HCT116 (cell line): ENCODE measurements around the gene UGT2B17. TPM values are rescaled to one million over a fixed set of nuclear protein-coding genes. Genes with fewer than 3 reads are reported as not detected.

Source experiments
- ATAC-seq: fragments of 200-7000 bp; cut with Tn5 transposase; 2 replicates; pipeline ENCODE4 v1.9.1; 2020; ENCODE audit warnings: mild to moderate bottlenecking, moderate library complexity
- BruUV-seq: library from RNA; stranded (reverse); fragments of 400-500 nt; replicated peaks from 2 replicates; lab custom pipeline; 2021; lab: Mats Ljungman, UMichigan
- CTCF ChIA-PET: fragments of 300-600 bp; sonication (Branson Sonifier 250); formaldehyde crosslinking; loops from one replicate; lab custom pipeline; 2021; ENCODE audit warnings: antibody characterized with exemption; lab: Charles Lee
- POLR2A ChIA-PET: fragments of 300-600, 350-600 bp; sonication (Branson Sonifier 250); formaldehyde crosslinking; loops from one replicate; lab custom pipeline; 2021; ENCODE audit warnings: antibody characterized with exemption; lab: Charles Lee
- RAD21 ChIA-PET, 2 experiments: fragments of 300-600 bp; sonication (Branson Sonifier 250); formaldehyde crosslinking; loops; one replicate each; lab custom pipeline; 2023; ENCODE audit warnings: low total read pairs in 2 of 2; ENCODE audit not compliant: uncharacterized antibody in 2 of 2, unreplicated experiment in 2 of 2, low non-redundant PET in 1 of 2; lab: Charles Lee
- DNase-seq: peaks from one replicate; pipeline ENCODE4 v3.0.0-alpha.2; 2010; ENCODE audit warnings: low read depth, low spot score
- H2AFZ ChIP-seq: fragments of 200-600 bp; shearing (Covaris generic), sonication (generic); 2 replicates; pipeline ENCODE4 v1.6.1; 2017; ENCODE audit warnings: low read depth, mixed run types, mixed read lengths, antibody characterized with exemption, low read length; ENCODE audit not compliant: poor library complexity, severe bottlenecking
- H3K27ac ChIP-seq: 2 replicates; pipeline ENCODE4 v1.5.1; 2012; ENCODE audit warnings: low read depth, low read length
- H3K27me3 ChIP-seq: fragments of 200-600 bp; sonication (generic); 2 replicates; pipeline ENCODE4 v1.6.1; 2016; ENCODE audit warnings: mixed run types, low read length, mixed read lengths; ENCODE audit not compliant: insufficient read depth
- H3K36me3 ChIP-seq, 2 experiments: fragments of 200-500 bp in 1 of 2; fragments of 200-600 bp in 1 of 2; sonication (Bioruptor generic) in 1 of 2; sonication (generic) in 1 of 2; 2 replicates each; pipeline versions ENCODE4 v1.5.1 to v1.6.1; 2014 to 2016; ENCODE audit warnings: low read length in 2 of 2, inconsistent platforms in 1 of 2, mixed read lengths in 1 of 2, mixed run types in 1 of 2; ENCODE audit not compliant: insufficient read depth in 2 of 2, control insufficient read depth in 1 of 2
- H3K4me1 ChIP-seq, 2 experiments: fragments of 200-600 bp in 1 of 2; sonication (generic) in 1 of 2; 2 replicates each; pipeline versions ENCODE4 v1.5.1 to v1.6.1; 2012 to 2017; ENCODE audit warnings: low read length in 2 of 2, inconsistent platforms in 1 of 2, mild to moderate bottlenecking in 1 of 2, mixed read lengths in 1 of 2, mixed run types in 1 of 2, moderate library complexity in 1 of 2; ENCODE audit not compliant: insufficient read depth in 2 of 2, control insufficient read depth in 1 of 2
- H3K4me2 ChIP-seq: fragments of 200-600 bp; sonication (generic); 2 replicates; pipeline ENCODE4 v1.6.1; 2017; ENCODE audit warnings: mixed run types, low read length, mixed read lengths
- H3K4me3 ChIP-seq, 2 experiments: fragments of 200-600 bp in 1 of 2; sonication (generic) in 1 of 2; replicated peaks in 1 of 2; 2 replicates each; pipeline ENCODE4 v1.5.1; 2011 to 2016; ENCODE audit warnings: low read length in 2 of 2, control low read depth in 1 of 2, low read depth in 1 of 2, mild to moderate bottlenecking in 1 of 2, mixed read lengths in 1 of 2, mixed run types in 1 of 2
- H3K79me2 ChIP-seq: fragments of 200-600 bp; sonication (generic); 2 replicates; pipeline ENCODE4 v1.6.1; 2017; ENCODE audit warnings: mild to moderate bottlenecking, mixed run types, low read length, moderate library complexity, mixed read lengths; ENCODE audit not compliant: insufficient read depth
- H3K9ac ChIP-seq: fragments of 200-600 bp; sonication (generic); 2 replicates; pipeline ENCODE4 v1.6.1; 2016; ENCODE audit warnings: low read length, mixed read lengths
- H3K9me2 ChIP-seq: fragments of 200-600 bp; sonication (generic), shearing (Covaris generic); 2 replicates; pipeline ENCODE4 v1.6.1; 2017; ENCODE audit warnings: mixed run types, mild to moderate bottlenecking, moderate library complexity; ENCODE audit not compliant: insufficient read depth
- H3K9me3 ChIP-seq, 2 experiments: fragments of 200-500 bp in 1 of 2; fragments of 200-600 bp in 1 of 2; sonication (Bioruptor generic) in 1 of 2; sonication (generic) in 1 of 2; 2 replicates each; pipeline ENCODE4 v1.6.1; 2014 to 2017; ENCODE audit warnings: low read length in 2 of 2, mixed read lengths in 2 of 2, inconsistent platforms in 1 of 2, low read depth in 1 of 2, mild to moderate bottlenecking in 1 of 2, mixed run types in 1 of 2, moderate library complexity in 1 of 2; ENCODE audit not compliant: control insufficient read depth in 1 of 2, insufficient read depth in 1 of 2
- H4K20me1 ChIP-seq: fragments of 200-600 bp; sonication (generic), shearing (Covaris generic); 2 replicates; pipeline ENCODE4 v1.6.1; 2017; ENCODE audit warnings: mixed run types, mild to moderate bottlenecking, moderate library complexity; ENCODE audit not compliant: insufficient read depth
- EZH2phosphoT487 ChIP-seq: fragments of 200-600 bp; IDR thresholded peaks from 2 replicates; pipeline ENCODE4 v1.6.1; 2018; ENCODE audit warnings: antibody characterized with exemption, borderline replicate concordance
- JUND ChIP-seq: IDR thresholded peaks from 2 replicates; pipeline ENCODE4 v1.6.1; 2012
- POLR2A ChIP-seq: IDR thresholded peaks from 2 replicates; pipeline ENCODE4 v1.7.0; 2011; ENCODE audit warnings: borderline replicate concordance; ENCODE audit not compliant: insufficient read depth, insufficient read length; ENCODE audit errors: extremely low read depth
- REST ChIP-seq: IDR thresholded peaks from 2 replicates; pipeline ENCODE4 v1.6.1; 2012; ENCODE audit warnings: low read depth
- YY1 ChIP-seq: IDR thresholded peaks from 2 replicates; pipeline ENCODE4 v1.6.1; 2011; ENCODE audit warnings: low read length, low read depth, moderate library complexity, mild to moderate bottlenecking; ENCODE audit not compliant: insufficient replicate concordance; ENCODE audit errors: extremely low read depth
- ZBTB33 ChIP-seq: IDR thresholded peaks from 2 replicates; pipeline ENCODE4 v1.6.1; 2011; ENCODE audit warnings: mild to moderate bottlenecking, low read length, moderate library complexity; ENCODE audit not compliant: insufficient replicate concordance; ENCODE audit errors: extremely low read depth
- ZNF274 ChIP-seq: fragments of 200-500 bp; sonication (Bioruptor generic); IDR thresholded peaks from 2 replicates; pipeline ENCODE4 v1.6.1; 2014; ENCODE audit warnings: mild to moderate bottlenecking, low read depth, low read length, inconsistent platforms
- intact Hi-C: fragments of 100-400 bp; cut with micrococcal nuclease; formaldehyde crosslinking; loops from 2 replicates; pipeline ENCODE4 v1.10.0; 2022
- total RNA-seq: library from RNA; stranded (reverse); gene quantifications from one replicate; pipeline ENCODE4 v1.2.1, GENCODE V29; 2021; ENCODE audit not compliant: unreplicated experiment

Gene UGT2B17
- total RNA-seq, 1 experiment from 2014 or later, result not detected

GRCh38 chr4:68499021-68499420, 77.1 kb downstream of the UGT2B17 start:
- Histone ChIP-seq H3K9me3 (no peaks in the 10 kb centered on the region), H2AFZ (no peak overlapping the region), H3K4me3 (no peak overlapping the region), H3K36me3 (no peaks in the 10 kb centered on the region), H3K27ac (no peak overlapping the region), H3K79me2 (no peaks in the 10 kb centered on the region), H3K9ac (no peak overlapping the region), H4K20me1 (no peaks in the 10 kb centered on the region), H3K9me2 (no peaks in the 10 kb centered on the region), H3K4me2 (no peak overlapping the region), H3K27me3 (no peaks in the 10 kb centered on the region), H3K4me1 (no peaks in the 10 kb centered on the region)
- DNase-seq (no peak), ATAC-seq (no peak)
- TF ChIP-seq ZNF274, result no peak
- no peak for TF ChIP-seq EZH2phosphoT487
- TF ChIP-seq POLR2A, result no peak
- TF ChIP-seq ZBTB33, result no peak
- TF ChIP-seq REST, result no peak
- no peak for TF ChIP-seq YY1
- no peak for TF ChIP-seq JUND
- ChIA-PET RAD21 (no interaction called here), CTCF (interaction anchor here (0.6 kb wide), 1 partner anchor 89 kb away, joined by 3 read pairs; no protein-coding TSS in a partner anchor), POLR2A (no interaction called here)
- BruUV-seq, result no TSS peak
- intact Hi-C loops, result loop anchor here (5.0 to 10.0 kb wide), 2 partner anchors 526 to 833 kb away; no protein-coding TSS in a partner anchor
